Kidney epithelial cell (primary cell): ENCODE results near the gene CADM2. TPM values are rescaled to one million over a fixed set of nuclear protein-coding genes. Genes with fewer than 3 reads are reported as not detected.
A peak's percentile ranks its signal among the peaks of the same experiment; 100 is the strongest.

Source experiments
- DNase-seq: peaks from one replicate; pipeline ENCODE4 v3.0.0-alpha.2; 2010; ENCODE audit warnings: low read depth
- H3K27me3 ChIP-seq: 2 replicates; pipeline ENCODE4 v1.6.0; 2011; ENCODE audit warnings: low read length; ENCODE audit not compliant: control insufficient read depth, insufficient read depth
- H3K36me3 ChIP-seq: 2 replicates; pipeline ENCODE4 v1.5.1; 2011; ENCODE audit warnings: low read length; ENCODE audit not compliant: control insufficient read depth, insufficient read depth
- H3K4me3 ChIP-seq: 2 replicates; pipeline ENCODE4 v1.5.1; 2011; ENCODE audit warnings: low read depth, mild to moderate bottlenecking, control low read depth, low read length
- total RNA-seq: library from RNA; depleted of rRNA; stranded (reverse); fragments of >200 nt; gene quantifications from 2 replicates; pipeline ENCODE4 v1.2.3, GENCODE V29; 2015
- TF ChIP-seq, protein P1 (sequence below): IDR thresholded peaks from 2 replicates; pipeline ENCODE4 v1.5.1; 2011; ENCODE audit warnings: mild to moderate bottlenecking, moderate library complexity, low read length, control low read depth, inconsistent platforms; ENCODE audit not compliant: insufficient read depth, poor library complexity, severe bottlenecking

The CADM2 gene
- total RNA-seq, 1 donor from 2014 or later = 0.42 TPM

- H3K4me3 ChIP-seq = no peak overlapping the region
- TF ChIP-seq, protein P1, sequence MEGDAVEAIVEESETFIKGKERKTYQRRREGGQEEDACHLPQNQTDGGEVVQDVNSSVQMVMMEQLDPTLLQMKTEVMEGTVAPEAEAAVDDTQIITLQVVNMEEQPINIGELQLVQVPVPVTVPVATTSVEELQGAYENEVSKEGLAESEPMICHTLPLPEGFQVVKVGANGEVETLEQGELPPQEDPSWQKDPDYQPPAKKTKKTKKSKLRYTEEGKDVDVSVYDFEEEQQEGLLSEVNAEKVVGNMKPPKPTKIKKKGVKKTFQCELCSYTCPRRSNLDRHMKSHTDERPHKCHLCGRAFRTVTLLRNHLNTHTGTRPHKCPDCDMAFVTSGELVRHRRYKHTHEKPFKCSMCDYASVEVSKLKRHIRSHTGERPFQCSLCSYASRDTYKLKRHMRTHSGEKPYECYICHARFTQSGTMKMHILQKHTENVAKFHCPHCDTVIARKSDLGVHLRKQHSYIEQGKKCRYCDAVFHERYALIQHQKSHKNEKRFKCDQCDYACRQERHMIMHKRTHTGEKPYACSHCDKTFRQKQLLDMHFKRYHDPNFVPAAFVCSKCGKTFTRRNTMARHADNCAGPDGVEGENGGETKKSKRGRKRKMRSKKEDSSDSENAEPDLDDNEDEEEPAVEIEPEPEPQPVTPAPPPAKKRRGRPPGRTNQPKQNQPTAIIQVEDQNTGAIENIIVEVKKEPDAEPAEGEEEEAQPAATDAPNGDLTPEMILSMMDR = no peak
- DNase-seq = no peak
- H3K27me3 ChIP-seq = no peaks in the 10 kb centered on the region
- H3K36me3 ChIP-seq = no peaks in the 10 kb centered on the region
These were observed 601.4 kb downstream of the CADM2 start for GRCh38 chr3:85560088-85560785.

GRCh38 chr3:85567071-85567676 is 608.4 kb downstream of the CADM2 start:
- Histone ChIP-seq H3K27me3 (no peaks in the 10 kb centered on the region), H3K36me3 (no peaks in the 10 kb centered on the region), H3K4me3 (no peak overlapping the region)
- TF ChIP-seq, protein P1 = peak; percentile 68
- no peak for DNase-seq

DNA sequence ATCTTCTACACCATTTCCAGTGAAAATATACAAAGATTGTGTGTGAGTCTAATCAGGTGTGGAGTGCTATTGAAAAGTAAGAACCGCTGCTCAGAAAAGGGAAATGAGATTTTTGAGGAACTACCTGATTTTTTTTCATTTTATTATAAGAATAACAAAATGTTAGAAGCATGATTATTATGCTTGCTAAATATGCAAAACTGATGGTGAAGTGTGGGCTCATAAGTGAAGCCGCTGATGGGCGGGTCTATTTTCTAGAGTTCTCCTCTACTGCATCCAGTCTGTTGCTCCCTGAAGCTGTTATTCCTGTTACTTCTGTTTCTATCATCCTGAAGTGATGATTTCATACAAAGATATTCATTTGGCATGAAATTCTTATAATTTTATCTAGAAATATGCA is 612.0 kb downstream of the CADM2 start:
- TF ChIP-seq, protein P1 = no peak
- no peak for DNase-seq
- no peaks in the 10 kb centered on the region for H3K36me3 ChIP-seq
- H3K4me3 ChIP-seq = no peak overlapping the region
- no peaks in the 10 kb centered on the region for H3K27me3 ChIP-seq

GRCh38 chr3:85571835-85572234 is 613.0 kb downstream of the CADM2 start:
- TF ChIP-seq, protein P1 = no peak
- H3K4me3 ChIP-seq = no peak overlapping the region
- DNase-seq = no peak
- no peaks in the 10 kb centered on the region for H3K27me3 ChIP-seq
- no peaks in the 10 kb centered on the region for H3K36me3 ChIP-seq

DNA sequence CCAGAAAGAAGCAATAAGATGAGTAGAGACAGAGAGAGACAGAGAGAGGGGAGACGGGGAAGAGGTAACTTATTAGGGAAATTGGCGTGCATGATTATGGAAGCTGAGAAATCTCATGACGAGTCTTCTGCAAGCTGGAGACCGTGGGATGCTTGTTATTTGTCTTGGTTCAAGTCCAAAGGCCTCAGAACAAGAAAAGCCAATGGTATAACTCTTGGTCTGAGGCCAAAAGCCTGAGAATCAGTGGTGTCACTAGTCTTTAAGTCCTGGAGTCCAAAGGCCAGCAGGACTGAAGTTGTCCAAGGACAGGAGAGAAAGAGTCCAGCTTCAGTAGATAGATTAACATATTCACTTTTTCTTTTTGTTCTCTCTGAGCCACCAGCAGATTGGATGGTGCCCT is 613.6 kb downstream of the CADM2 start:
- Histone ChIP-seq H3K36me3 (no peaks in the 10 kb centered on the region), H3K27me3 (no peaks in the 10 kb centered on the region), H3K4me3 (no peak overlapping the region)
- no peak for DNase-seq
- TF ChIP-seq, protein P1 = no peak
